ENCODE results near the gene NTN5. TPM values are rescaled to one million over a fixed set of nuclear protein-coding genes. Genes with fewer than 3 reads are reported as not detected.

Gene NTN5
- total and polyA plus RNA-seq, 10 of the 15 experiments (the other 5 are each of a cell fraction or from before 2014, with no cell fraction given) = 0.07 to 0.22 TPM; not detected in 8

DNA sequence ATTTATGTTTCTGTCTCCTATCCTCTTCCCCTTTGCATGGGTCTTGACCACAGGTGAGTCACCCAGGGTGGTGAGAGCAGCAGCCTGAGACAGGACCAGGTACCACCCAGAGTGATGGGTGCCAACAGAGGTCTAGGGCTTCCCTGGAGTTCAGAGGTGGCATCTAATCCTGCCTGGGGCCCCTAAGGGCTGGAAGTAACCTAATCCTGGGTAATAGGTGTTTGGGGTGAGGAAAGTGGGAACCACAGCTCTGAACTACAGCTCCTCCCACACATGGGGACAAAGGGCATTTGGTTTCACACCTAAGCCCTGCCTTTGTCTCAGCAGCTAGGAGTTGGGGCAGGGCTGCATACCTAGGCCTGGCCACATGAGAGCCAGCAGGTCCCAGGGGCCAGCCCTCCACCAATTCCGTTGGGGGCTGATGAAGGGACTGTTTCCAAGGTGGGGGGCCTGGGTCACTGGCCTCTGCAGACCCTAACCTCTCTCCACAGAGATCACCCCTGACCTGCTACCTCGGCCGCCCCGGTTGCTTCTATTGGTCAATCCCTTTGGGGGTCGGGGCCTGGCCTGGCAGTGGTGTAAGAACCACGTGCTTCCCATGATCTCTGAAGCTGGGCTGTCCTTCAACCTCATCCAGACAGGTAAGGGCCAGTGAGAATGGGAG lies 45.5 kb downstream of the NTN5 start (continued):
- TF ChIP-seq, protein P1, sequence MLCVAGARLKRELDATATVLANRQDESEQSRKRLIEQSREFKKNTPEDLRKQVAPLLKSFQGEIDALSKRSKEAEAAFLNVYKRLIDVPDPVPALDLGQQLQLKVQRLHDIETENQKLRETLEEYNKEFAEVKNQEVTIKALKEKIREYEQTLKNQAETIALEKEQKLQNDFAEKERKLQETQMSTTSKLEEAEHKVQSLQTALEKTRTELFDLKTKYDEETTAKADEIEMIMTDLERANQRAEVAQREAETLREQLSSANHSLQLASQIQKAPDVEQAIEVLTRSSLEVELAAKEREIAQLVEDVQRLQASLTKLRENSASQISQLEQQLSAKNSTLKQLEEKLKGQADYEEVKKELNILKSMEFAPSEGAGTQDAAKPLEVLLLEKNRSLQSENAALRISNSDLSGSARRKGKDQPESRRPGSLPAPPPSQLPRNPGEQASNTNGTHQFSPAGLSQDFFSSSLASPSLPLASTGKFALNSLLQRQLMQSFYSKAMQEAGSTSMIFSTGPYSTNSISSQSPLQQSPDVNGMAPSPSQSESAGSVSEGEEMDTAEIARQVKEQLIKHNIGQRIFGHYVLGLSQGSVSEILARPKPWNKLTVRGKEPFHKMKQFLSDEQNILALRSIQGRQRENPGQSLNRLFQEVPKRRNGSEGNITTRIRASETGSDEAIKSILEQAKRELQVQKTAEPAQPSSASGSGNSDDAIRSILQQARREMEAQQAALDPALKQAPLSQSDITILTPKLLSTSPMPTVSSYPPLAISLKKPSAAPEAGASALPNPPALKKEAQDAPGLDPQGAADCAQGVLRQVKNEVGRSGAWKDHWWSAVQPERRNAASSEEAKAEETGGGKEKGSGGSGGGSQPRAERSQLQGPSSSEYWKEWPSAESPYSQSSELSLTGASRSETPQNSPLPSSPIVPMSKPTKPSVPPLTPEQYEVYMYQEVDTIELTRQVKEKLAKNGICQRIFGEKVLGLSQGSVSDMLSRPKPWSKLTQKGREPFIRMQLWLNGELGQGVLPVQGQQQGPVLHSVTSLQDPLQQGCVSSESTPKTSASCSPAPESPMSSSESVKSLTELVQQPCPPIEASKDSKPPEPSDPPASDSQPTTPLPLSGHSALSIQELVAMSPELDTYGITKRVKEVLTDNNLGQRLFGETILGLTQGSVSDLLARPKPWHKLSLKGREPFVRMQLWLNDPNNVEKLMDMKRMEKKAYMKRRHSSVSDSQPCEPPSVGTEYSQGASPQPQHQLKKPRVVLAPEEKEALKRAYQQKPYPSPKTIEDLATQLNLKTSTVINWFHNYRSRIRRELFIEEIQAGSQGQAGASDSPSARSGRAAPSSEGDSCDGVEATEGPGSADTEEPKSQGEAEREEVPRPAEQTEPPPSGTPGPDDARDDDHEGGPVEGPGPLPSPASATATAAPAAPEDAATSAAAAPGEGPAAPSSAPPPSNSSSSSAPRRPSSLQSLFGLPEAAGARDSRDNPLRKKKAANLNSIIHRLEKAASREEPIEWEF (IDR thresholded peaks at IDR 0.05; ENCODE audit: insufficient replicate concordance, low read depth, low read length) = no peak
- TF ChIP-seq CHD2 (IDR thresholded peaks at IDR 0.05; ENCODE audit: borderline replicate concordance, low read depth, low read length) = no peak
- TF ChIP-seq SKIL (IDR thresholded peaks at IDR 0.05; ENCODE audit: low read depth, poor library complexity, severe bottlenecking) = no peak
- TF ChIP-seq NFYB (IDR thresholded peaks at IDR 0.05; ENCODE audit: insufficient read depth, low read depth, low read length) = no peak
- peak; percentile 55; the same call in 1 of the 2 replicates for TF ChIP-seq NR2C1 (IDR thresholded peaks at IDR 0.05)
- TF ChIP-seq MEF2B (IDR thresholded peaks at IDR 0.05; ENCODE audit: partially characterized antibody, poor library complexity, severe bottlenecking) = peak; percentile 52
- TF ChIP-seq SMAD5 (IDR thresholded peaks at IDR 0.05; ENCODE audit: low read depth) = no peak
- TF ChIP-seq TAF1 (IDR thresholded peaks at IDR 0.05; ENCODE audit: borderline replicate concordance, low read depth, low read length) = no peak
- no peak for TF ChIP-seq EED (IDR thresholded peaks at IDR 0.05; ENCODE audit: low read depth)
- TF ChIP-seq, protein P2, sequence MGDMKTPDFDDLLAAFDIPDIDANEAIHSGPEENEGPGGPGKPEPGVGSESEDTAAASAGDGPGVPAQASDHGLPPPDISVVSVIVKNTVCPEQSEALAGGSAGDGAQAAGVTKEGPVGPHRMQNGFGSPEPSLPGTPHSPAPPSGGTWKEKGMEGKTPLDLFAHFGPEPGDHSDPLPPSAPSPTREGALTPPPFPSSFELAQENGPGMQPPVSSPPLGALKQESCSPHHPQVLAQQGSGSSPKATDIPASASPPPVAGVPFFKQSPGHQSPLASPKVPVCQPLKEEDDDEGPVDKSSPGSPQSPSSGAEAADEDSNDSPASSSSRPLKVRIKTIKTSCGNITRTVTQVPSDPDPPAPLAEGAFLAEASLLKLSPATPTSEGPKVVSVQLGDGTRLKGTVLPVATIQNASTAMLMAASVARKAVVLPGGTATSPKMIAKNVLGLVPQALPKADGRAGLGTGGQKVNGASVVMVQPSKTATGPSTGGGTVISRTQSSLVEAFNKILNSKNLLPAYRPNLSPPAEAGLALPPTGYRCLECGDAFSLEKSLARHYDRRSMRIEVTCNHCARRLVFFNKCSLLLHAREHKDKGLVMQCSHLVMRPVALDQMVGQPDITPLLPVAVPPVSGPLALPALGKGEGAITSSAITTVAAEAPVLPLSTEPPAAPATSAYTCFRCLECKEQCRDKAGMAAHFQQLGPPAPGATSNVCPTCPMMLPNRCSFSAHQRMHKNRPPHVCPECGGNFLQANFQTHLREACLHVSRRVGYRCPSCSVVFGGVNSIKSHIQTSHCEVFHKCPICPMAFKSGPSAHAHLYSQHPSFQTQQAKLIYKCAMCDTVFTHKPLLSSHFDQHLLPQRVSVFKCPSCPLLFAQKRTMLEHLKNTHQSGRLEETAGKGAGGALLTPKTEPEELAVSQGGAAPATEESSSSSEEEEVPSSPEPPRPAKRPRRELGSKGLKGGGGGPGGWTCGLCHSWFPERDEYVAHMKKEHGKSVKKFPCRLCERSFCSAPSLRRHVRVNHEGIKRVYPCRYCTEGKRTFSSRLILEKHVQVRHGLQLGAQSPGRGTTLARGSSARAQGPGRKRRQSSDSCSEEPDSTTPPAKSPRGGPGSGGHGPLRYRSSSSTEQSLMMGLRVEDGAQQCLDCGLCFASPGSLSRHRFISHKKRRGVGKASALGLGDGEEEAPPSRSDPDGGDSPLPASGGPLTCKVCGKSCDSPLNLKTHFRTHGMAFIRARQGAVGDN (IDR thresholded peaks at IDR 0.05) = 0 out of 2 replicates have a peak, but pooled peaks have one; percentile 41
- no peak for TF ChIP-seq HDAC2 (IDR thresholded peaks at IDR 0.05)
- no peak for TF ChIP-seq MXI1 (IDR thresholded peaks at IDR 0.05; ENCODE audit: low read depth, low read length)
- peak; percentile 43; the same call in 1 of the 2 replicates for TF ChIP-seq RELB (IDR thresholded peaks at IDR 0.05; ENCODE audit: low read depth)

Measured in GM12878 (cell line).